NB4 (cell line): Measurements from ENCODE around the gene CNNM4.

Experiments used
- DNase-seq: peaks from one replicate; pipeline ENCODE4 v3.0.0; 2010; ENCODE audit warnings: low read depth
- H3K4me3 ChIP-seq: one replicate; pipeline ENCODE4 v1.5.1; 2011; ENCODE audit warnings: mild to moderate bottlenecking, low read depth, low read length, moderate library complexity
- CTCF ChIP-seq: IDR thresholded peaks from one replicate; pipeline ENCODE4 v1.5.1; 2012; ENCODE audit warnings: low read depth, low read length
- MYC ChIP-seq: IDR thresholded peaks from 2 replicates; pipeline ENCODE4 v1.6.1; 2011; ENCODE audit warnings: low read depth, low read length
- POLR2A ChIP-seq: IDR thresholded peaks from 2 replicates; pipeline ENCODE4 v1.6.1; 2011; ENCODE audit warnings: mild to moderate bottlenecking; ENCODE audit not compliant: insufficient read length; ENCODE audit errors: extremely low read depth
- TF ChIP-seq, protein P1 (sequence below): IDR thresholded peaks from 2 replicates; pipeline ENCODE4 v1.6.1; 2011; ENCODE audit warnings: low read depth, low read length

CNNM4 gene

DNA sequence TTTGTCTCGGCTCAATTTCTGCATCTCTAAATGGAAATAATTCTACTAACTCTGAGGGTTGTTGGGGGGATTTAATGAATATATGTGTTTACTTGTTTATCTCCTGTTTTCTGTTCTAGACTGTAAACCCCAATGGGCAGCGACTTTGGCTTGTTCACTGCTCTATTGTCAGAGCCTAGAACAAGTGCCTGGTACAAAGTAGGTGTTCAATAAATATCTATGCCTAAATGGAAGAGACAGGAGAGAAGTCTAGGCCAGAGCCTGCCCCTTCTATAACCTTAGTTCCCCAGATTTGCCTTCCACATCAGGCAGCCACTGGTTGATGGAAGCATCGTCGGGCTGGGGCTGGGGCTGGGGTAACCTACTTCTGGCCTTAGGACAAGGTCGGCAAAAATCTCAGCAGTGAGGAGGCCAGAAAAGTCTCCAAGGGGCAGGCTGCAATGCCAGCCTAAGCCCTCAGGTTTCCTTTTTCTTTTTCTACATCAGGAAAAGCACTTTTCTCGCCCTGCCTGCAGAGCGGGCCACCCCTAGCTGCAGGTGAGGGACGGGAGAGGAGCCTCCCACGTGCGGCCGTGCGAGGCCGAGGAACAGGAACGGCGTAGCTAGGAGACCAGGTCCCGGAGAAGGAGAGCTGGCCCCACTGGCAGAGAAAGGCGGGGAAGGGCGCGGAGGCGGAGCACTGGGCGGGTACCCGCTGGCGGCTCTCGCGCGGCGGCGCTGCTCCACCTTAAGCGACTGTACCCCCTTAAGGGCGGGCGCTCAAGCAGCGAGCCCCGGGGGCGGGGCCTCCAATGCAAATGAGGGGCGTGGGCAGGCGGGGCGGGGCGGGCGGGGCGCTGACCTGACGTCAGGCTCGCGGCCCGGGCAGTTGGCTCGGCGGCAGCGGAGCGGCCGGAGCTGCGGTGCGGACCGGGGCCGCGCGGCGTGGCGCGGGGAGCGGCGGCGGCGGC is at the start of gene CNNM4:
Gene CNNM4, plus strand, starts transcription at position 867 of the 950 bp plus-strand sequence. CDS start 98 bp downstream, outside the sequence.
- DNase-seq = peak; percentile 96
- H3K4me3 ChIP-seq = peak within 1 kb of the TSS; percentile 63
- TF ChIP-seq POLR2A (peak; percentile 73), MYC (peak; percentile 27; the same call in 1 of the 2 replicates), CTCF (no peak)
- TF ChIP-seq, protein P1, sequence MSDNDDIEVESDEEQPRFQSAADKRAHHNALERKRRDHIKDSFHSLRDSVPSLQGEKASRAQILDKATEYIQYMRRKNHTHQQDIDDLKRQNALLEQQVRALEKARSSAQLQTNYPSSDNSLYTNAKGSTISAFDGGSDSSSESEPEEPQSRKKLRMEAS = peak; percentile 68

DNA sequence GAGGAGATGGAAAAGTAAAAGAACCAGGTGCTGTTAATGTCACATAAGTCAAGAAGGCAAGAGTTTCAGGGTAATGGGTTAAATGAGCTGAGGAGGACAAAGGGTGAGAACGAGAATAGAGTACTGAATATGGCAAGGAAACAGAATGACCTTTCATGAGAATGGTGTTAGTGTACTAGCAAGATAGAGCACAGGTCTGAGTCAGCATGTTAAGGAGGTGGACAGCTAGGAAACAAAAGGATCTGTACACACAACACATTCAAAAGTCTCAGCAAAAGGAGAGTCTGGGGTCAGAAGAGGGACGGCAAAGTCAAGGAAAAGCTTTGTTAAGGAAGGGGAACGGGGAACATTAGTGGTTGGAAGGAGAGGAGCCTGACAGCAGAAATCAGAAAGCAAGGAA is 49.7 kb upstream of the CNNM4 start:
- no peak overlapping the region for H3K4me3 ChIP-seq

DNA sequence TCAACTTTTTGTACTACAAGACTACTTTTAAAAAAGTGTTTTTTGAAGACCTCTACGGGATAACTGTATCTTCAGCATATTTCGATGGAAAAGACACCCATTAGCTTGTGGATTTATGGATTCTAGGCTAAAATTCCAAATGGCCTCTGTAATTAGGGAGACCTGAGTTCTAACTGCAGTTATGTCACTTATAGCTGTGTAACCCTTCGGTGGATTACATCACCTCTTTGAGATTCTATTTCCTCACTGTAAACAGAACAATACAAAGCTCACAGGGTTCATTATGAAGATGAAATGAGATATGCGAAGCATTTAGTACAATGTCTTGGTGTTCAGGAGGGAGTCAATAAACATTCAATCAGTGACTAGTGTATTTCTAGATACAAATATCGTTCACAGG is 45.0 kb upstream of the CNNM4 start:
- no peak for DNase-seq
- no peak overlapping the region for H3K4me3 ChIP-seq
- TF ChIP-seq, protein P1 = no peak
- TF ChIP-seq CTCF = no peak
- no peak for TF ChIP-seq MYC
- TF ChIP-seq POLR2A = no peak

More for the DNA sequence above, 49.7 kb upstream of the CNNM4 start:
- no peak for DNase-seq
- no peak for TF ChIP-seq CTCF
- TF ChIP-seq POLR2A = no peak
- no peak for TF ChIP-seq MYC
- TF ChIP-seq, protein P1 = no peak

- DNase-seq = no peak
- TF ChIP-seq, protein P1 = no peak
- no peak for TF ChIP-seq MYC
- TF ChIP-seq CTCF = no peak
- TF ChIP-seq POLR2A = no peak
- no peak overlapping the region for H3K4me3 ChIP-seq
Measured at GRCh38 chr2:96716388-96716787, 44.3 kb upstream of the CNNM4 start.

- H3K4me3 ChIP-seq = no peak overlapping the region
- no peak for DNase-seq
- TF ChIP-seq CTCF (no peak), MYC (no peak)
Measured at GRCh38 chr2:96726131-96726530, 34.6 kb upstream of the CNNM4 start.
